ENCODE data around the gene ZNF93. TPM values are rescaled to one million over a fixed set of nuclear protein-coding genes. Genes with fewer than 3 reads are reported as not detected.
"Not testable (repeated sequence)": the region's sequence is repeated elsewhere in the genome, so short reads cannot be mapped to it uniquely, and the experiment has no call there.

ZNF93 gene
- total RNA-seq, 1 donor from 2014 or later = 15.9 TPM

- no peak for DNase-seq (ENCODE audit: low spot score)
These were observed 36.7 kb downstream of the ZNF93 start for GRCh38 chr19:19937403-19937802.

DNA sequence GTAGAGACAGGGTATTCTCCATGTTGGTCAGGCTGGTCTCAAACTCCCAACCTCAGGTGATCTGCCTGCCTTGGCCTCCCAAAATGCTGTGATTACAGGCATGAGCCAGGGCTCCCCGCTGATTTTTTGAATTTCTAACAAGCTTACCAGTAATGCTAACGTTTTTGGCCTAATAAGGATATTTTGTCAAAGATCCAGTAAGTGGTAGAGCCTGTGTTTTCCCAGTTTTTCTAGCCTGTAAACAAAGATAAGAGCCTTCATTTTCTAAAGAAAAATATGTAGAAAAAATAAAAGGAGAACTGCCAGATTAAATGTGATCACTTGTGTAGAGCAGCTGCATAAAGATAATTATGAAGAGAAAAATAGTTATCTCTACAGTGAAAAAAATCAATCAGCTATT lies 37.7 kb downstream of the ZNF93 start:
- no peak for DNase-seq (ENCODE audit: low spot score)

DNA sequence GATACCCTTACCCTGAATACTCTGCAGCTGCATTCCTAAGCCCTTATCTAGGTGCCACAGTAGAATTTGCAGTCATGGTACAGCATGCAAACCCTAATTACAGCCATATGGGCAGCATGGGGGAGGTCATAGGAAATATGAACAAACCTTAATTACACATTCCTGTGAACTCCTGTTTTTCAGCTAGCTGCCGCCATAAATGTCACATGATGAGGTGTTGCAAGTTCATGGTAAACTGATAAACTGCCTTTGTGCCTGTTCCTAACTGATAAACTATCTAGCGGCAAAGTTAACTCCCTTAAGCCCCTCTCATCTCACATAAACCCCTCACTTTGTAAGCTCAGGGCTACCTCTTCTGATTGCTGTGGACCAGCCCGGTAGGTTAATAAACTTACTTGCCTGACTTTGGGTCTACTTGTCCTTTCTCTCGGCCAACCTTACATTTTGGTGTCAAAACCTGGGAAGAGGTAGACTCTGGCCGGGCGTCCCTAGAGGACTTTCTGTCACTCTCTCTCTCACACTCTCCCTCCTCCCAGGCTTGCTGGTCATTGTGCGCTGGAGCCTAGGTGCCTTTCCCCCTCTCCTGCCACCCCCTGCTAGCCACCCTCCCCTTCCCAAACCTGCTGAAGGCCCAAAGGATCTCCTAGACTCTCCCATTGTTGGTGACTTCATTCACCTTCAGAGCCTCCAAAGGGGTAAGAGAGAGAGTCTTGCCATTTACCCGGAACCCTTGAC lies 43.3 kb downstream of the ZNF93 start:
- no peak for DNase-seq (ENCODE audit: low spot score)

GRCh38 chr19:19944583-19944880 lies 43.8 kb downstream of the ZNF93 start:
- DNase-seq (ENCODE audit: low spot score) = no peak

DNA sequence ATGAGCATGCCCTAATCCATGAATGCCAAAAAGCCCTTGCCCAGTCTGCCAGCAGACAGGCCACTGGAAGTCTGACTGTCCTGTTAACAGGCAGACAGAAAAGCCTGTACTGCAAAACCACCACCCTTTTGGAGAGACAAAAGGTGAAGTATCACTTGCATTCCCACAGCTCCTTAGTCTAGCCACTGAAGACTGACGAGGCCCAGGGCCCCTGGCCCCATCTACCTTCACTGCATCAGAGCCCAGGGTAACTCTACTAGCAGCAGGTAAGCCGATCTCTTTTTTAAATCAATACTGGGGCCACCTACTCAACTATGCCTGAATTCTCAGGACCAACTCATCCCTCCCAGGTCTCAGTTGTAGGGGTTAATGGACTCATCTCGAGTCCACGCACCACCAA lies 45.5 kb downstream of the ZNF93 start:
- no peak for DNase-seq (ENCODE audit: low spot score)

DNA sequence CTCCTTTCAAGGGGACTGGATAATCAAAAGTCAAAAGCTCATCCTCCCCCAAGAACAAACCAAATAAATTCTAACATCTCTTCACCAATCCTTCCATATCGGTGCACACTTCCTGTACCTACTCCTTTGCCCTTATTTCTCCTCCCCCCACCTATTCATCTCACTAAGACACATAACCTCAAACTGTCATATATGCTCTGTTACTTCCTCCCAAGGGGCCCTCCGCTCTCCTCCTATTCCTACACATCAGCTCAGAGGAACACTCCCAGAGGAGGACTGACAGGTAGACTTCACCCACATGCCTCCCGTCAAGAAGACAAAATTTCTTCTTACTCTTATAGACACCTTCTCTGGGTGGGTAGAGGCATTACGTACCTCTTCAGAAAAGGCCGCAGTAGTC lies 48.1 kb downstream of the ZNF93 start:
- no peak for DNase-seq (ENCODE audit: low spot score)

- no peak for DNase-seq (ENCODE audit: low spot score)
These were observed 54.5 kb downstream of the ZNF93 start for GRCh38 chr19:19955208-19955607.

DNA sequence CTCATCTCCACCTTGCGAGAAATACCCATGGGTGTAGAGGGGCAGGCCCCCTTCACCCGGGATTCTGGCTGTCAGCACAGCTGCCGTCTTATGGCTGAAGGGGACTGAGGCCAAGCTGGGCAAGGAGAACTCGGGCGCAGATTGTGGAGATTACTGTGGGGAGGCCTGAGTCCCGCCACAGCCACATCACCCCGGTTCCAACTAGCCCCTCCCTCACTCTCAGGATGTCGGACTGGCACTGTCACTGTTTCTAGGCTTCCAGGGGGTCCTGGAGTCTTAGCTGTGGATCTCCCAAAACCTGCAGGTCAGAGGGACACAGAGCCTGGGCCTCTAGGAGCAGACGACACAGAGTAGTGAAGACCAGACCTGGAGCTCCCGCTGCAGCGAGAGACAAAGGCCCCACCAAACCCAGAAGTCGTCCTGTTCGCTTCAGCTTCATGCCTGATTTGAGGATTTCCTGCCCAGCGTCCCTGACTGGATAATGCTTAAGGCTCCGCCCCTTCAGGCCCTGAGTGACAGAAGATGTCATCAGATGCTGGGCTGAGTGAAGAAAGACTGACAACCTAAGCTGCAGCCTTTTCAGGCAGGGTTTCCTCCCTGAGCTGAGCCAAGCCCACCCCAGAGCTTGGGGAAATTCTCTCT lies 55.8 kb downstream of the ZNF93 start:
- DNase-seq (ENCODE audit: low spot score) = peak; percentile 18

DNA sequence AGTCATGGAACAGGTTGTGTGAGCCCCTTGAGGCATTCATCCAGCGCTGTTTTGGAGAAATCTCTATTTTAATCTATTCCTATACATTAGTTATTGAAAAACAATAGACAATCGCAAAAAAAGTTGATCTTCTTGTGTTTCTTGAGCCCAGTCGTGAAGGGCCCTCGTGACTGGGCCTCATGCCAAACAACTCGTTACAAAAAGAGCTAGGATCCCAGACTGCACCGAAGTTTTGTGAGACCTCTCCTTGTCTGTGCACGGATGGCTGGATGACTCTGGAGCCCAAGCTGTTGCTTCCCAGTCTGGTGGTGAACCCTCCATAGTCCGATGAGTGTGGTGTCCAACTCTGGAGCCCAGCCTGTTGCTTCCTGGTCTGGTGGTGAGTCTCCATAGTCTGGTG lies 57.0 kb downstream of the ZNF93 start:
- DNase-seq (ENCODE audit: low spot score) = not testable (repeated sequence)

DNA sequence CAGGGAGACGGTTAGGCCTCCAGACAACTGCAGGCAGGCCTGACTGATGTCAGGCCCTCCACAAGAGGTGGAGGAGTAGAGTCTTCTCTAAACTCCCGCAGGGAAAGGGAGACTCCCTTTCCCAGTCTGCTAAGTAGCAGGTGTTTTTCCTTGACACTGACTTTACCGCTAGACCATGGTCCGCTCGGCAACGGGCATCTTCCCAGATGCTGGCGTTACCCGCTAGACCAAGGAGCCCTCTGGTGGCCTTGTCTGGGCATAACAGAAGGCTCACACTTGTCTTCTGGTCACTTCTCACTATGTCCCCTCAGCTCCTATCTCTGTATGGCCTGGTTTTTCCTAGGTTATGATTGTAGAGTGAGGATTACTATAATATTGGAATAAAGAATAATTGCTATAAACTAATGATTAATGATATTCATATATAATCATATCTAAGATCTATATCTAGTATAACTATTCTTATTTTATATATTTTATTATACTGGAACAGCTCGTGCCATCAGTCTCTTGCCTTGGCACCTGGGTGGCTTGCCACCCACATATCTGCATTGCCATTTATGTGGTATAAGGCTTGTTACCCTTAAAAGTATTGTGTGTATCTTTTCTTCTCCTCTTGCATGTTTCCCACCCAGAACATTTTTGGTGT lies 58.5 kb downstream of the ZNF93 start:
- peak; percentile 59 for DNase-seq (ENCODE audit: low spot score)

GRCh38 chr19:19964416-19964815 lies 63.7 kb downstream of the ZNF93 start:
- DNase-seq (ENCODE audit: low spot score) = no peak

DNA sequence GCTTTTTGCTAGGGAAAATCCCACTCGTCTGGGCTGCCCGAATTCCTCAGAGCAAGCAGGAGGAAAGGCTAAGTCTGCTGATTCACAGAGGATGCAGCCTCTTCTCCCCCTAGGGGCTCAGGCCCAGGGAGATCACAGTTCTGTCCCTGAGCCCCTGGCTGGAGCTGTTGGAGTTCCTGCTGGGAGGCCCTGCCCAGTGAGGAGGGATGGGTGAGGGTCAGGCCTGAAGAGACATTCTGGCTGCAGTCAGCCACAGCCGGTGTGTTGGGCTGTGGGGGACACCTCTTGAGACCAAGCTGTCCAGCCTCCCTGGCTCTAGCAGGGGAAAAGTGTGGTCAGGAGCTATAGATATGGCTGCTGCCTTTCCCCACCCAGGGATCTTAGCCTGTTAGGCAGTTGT lies 65.4 kb downstream of the ZNF93 start:
- not testable (repeated sequence) for DNase-seq (ENCODE audit: low spot score)

DNA sequence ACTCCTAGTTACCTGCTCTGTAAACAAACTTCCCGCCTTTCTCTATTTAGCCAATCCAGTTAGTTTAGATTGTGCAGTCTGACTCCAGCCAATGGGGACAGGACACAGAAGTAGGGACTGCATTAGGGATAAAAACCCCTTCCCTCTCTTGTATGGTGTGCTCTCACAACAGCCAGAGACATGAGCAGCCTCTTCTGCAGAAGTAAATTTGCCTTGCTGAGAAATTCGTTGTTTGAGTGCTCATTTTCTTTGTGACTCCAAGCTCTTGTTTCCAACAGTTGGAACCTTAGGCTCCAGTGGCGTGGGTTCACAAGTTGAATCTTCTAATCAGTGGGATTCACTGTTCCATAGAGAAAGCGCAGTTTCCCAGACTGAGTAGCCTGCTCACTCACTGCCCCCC lies 66.1 kb downstream of the ZNF93 start:
- no peak for DNase-seq (ENCODE audit: low spot score)

Other genes starting within 250 kb of the ZNF93 start
- 89.8 TPM for gene ATP13A1, start 237.3 kb upstream of the ZNF93 start, total RNA-seq (ENCODE audit: insufficient read depth, low replicate concordance)
- 14.2 TPM for gene ZNF101, start 232.1 kb upstream of the ZNF93 start, total RNA-seq (ENCODE audit: insufficient read depth, low replicate concordance)
- gene ZNF14, start 167.8 kb upstream of the ZNF93 start, total RNA-seq (ENCODE audit: insufficient read depth, low replicate concordance) = 20.5 TPM
- gene ZNF506, start 79.2 kb upstream of the ZNF93 start, total RNA-seq (ENCODE audit: insufficient read depth, low replicate concordance) = 34.4 TPM
- gene ZNF253, start 35.1 kb upstream of the ZNF93 start, total RNA-seq (ENCODE audit: insufficient read depth, low replicate concordance) = 10.8 TPM
- gene ZNF682, start 138.6 kb downstream of the ZNF93 start, total RNA-seq (ENCODE audit: insufficient read depth, low replicate concordance) = 8.9 TPM
- 20.2 TPM for gene ZNF90, start 177.1 kb downstream of the ZNF93 start, total RNA-seq (ENCODE audit: insufficient read depth, low replicate concordance)

Data from umbilical cord (tissue), 2 donors.